SW 1271 (cell line): ENCODE measurements around the gene DEAF1.
"Not testable (repeated sequence)": the region's sequence is repeated elsewhere in the genome, so short reads cannot be mapped to it uniquely, and the experiment has no call there.

Experiments used
- DNase-seq, 2 experiments: peaks; one replicate each; lab custom pipeline; 2025; lab: John Stamatoyannopoulos, UW

DEAF1 gene

DNA sequence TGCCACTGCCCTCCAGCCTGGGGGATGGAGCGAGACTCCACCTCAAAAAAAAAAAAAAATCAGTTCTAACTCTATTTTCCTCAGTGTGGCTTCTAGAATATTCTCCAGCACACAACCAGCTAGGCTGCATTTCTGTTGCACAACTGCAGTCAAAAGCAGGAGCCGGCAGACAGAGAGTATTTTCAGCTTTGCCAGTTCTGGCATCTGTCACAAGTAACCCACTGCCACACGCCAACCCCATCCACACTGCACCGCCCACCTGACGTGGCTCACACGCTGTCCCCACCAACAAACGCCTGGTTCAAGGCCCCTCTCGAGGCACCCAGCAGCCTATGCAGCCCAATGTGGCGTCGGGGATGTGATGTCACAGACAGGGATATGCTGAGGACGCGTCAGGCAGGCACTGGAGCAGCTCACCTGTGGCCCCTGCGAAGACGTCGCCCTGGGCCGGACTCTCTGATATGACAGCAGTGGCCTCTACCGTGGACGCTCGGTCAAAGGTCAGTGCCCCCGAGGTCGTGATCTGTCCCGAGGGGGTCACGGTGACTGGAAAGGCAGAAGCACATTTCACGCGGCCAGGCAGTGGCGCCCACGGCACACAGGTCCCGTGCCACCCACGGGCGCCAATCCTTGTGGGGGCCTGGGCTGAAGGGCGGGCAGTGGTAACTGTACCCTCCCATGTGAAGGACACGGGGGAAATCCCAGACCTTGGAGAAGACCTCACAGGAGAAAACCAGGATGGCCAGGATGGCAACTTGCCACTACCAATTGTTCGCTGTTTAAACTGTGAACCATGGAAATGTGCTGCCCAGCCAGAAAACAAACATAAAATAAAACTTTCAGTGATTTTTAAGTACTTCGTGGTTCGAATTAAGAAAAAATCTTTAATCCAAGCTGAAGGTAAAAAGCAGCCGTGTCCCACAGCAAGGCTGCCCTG lies 15.5 kb downstream of the DEAF1 start:
- no peak for DNase-seq

- DNase-seq = no peak
These were observed 16.7 kb downstream of the DEAF1 start for GRCh38 chr11:678297-678696.

GRCh38 chr11:674406-674805 lies 20.6 kb downstream of the DEAF1 start:
- no peak for DNase-seq

GRCh38 chr11:673866-674265 lies 21.2 kb downstream of the DEAF1 start:
- DNase-seq = no peak

- DNase-seq = no peak
These were observed 29.2 kb downstream of the DEAF1 start for GRCh38 chr11:665704-666281.

DNA sequence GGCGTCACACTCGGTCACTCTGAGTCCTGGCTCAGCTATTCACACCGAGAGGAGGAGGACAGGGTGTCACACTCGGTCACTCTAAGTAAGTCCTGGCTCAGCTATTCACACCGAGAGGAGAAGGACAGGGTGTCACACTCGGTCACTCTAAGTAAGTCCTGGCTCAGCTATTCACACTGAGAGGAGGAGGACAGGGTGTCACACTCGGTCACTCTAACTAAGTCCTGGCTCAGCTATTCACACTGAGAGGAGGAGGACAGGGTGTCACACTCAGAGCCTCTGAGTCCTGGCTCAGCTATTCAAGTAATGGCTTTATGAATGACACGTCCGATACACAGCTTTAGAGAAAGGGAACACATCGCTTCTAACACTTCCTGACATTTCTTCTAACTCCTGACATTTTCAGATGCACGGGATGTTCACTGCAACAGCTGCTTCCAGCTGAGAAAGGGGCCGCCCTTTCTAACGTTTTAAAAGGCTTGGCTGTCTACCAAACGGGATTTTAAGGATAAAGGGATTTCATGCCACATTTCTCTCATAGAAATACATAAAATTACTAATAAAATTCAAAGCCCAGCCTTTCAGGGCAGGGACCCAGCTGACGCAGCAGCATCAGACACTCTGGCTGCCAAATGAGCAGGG lies 29.8 kb downstream of the DEAF1 start:
- no peak for DNase-seq

DNA sequence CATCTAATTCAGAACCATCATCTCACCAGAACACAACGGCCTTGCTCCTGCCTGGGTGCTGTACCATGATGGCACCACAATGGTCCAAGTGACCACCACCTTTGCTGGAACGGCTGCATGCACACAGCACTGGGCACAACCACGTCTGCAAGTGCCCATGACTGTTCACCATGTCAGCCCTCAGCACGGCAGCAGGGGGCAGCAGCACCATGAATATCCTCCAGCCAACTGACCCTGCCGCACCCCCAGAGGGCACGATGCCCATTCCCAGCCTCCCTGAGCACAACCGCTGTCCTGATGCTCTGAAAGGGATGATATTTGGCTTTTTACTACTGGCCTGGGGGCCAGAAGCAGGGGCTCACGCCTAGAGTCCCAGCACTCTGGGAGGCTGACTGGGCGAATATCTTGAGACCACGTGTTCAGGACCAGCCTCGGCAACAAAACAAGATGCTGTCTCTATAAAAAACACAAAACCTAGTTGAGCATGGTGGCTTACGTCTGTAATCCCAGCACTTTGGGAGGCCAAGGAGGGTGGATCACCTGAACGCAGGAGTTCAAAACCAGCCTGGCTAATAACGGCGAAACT lies 32.2 kb downstream of the DEAF1 start:
- DNase-seq = peak in 1 of 2 experiments; percentile 13

DNA sequence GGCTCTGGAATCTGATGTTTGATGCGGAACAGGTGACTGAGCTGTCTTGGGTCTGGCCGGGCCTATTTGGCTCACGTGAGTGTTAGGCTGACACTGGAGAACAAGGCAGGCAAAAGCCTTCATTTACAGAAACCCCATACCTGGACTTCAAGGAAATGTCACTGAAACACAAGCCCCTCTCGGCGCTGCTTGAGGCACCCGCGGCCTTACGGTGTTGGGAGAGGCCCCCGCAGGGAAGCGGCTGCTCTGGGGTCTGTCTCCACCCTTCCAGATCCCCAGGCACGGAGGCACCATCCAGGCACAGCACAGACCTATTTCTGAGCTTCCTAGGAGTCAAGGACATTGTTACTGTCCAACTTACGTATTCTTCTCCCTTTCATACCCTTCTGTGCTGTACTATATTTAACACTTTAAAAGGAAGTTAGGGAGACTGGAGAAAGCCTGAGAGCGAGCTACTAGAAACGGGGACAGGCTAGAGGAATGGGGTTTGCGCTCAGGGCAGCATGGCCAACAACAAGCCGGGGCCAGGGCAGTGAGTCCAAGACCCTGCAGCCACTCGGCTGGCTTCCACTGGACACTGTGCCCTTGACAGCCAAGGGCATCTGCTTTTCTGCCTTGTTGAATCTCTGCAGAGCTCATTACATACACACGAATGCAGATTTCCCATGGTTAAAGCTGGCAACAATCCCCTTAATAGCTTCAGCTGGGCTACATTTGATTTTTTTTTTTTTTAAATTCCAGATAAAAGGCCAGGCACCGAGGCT lies 34.2 kb downstream of the DEAF1 start:
- no peak for DNase-seq

GRCh38 chr11:660281-660680 lies 34.7 kb downstream of the DEAF1 start:
- no peak for DNase-seq

- no peak for DNase-seq
These were observed 35.4 kb downstream of the DEAF1 start for GRCh38 chr11:659532-660085.

- DNase-seq = no peak
These were observed 37.3 kb downstream of the DEAF1 start for GRCh38 chr11:657691-658126.

DNA sequence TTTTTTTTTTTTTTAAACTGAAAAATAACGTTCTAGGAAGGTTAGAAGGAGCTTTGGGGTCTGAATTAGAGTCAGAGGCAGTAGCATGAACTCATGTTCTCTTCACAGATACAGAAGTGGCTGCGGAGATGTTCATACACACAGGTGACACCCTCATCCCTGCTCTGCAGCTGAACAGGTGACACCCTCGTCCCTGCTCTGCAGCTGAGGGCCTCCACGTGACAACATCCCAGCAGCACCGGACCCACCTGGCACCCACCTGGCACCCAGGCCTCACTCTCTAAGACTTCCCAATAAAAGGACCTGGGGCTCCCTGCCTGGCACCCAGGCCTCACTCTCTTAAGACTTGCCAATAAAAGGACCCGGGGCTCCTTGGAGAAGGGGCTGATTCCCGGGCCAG lies 38.2 kb downstream of the DEAF1 start:
- no peak for DNase-seq

DNA sequence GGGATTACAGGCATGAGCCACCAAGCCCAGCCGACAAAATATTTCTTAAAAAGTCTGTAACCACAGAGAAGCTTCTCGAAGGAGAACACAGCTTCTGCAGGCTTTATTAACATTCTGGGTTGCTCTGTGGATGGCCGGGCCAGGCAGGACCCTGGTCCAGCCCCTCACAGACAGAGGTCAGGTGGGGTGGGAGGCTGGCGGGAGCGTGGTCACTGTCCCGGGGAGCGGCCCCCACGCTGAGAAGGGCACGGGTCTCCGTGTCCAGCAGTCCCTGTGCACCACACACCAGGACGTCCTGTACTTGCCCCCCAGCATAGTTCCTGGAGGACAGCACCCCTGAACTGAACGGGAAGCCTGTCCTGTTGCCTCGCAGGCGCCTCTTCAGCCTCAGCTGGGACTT lies 38.6 kb downstream of the DEAF1 start:
- no peak for DNase-seq

DNA sequence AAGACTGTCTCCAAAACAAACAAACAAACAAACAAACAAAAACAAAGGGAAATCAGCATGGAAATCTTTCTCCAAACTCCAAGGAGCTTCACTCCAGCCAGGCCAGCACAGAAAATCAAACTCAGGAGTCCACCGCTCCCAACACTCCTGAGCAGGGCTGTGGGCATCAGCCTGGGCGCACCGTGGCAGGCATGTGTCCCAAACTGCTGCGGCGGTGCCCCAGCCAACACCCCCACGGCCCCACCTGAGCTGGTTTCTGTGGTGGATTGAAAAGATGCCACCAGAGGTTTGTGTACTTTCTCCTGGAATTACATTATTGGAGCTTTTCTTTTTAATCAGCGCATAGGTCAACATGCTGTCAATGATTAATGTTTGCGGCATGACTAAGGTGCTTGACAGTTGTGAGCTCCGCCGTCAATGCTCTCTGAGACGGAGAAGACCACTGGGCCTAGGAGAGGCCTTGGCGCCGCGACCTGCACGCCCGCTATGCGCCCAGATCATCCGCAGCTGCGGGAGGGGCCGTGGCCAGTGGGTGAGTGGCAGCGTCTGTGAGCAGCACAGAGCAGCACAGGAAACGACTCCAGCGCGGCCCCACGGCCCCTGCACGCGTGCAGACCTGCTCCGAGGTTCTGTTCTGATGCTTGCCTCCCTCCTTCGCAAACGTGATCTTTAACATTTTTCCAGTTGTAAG lies 39.8 kb downstream of the DEAF1 start:
- no peak for DNase-seq

DNA sequence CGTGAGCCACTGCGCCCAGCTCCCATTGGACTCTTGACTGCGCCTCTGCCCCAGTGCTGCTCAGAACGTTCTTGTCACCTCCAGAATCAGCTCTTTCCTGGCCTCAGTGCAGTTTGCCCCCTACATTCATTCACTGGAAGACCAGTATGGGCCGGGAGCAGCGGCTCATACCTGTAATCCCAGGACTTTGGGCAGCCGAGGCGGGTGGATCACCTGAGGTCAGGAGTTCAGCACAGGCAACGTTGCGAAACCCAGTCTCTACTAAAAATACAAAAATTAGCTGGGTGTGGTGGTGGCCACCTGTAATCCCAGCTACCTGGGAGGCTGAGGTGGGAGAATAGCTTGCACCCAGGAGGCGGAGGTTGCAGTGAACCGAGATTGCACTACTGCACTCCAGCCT lies 40.6 kb downstream of the DEAF1 start:
- not testable (repeated sequence) for DNase-seq

- no peak for DNase-seq
These were observed 41.2 kb downstream of the DEAF1 start for GRCh38 chr11:653837-654236.

DNA sequence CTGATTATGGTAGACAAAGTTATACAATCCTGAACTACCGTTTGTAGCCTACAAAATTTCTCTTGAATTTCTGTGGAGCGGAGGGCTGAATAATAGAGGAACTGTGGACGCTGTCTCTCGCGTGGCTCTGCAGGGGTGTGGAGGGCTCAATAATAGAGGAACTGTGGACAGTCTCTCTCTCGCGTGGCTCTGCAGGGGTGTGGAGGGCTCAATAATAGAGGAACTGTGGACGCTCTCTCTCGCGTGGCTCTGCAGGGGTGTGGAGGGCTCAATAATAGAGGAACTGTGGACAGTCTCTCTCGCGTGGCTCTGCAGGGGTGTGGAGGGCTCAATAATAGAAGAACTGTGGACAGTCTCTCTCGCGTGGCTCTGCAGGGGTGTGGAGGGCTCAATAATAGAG lies 41.9 kb downstream of the DEAF1 start:
- DNase-seq = not testable (repeated sequence)

GRCh38 chr11:650482-650881 lies 44.5 kb downstream of the DEAF1 start:
- no peak for DNase-seq

- not testable (repeated sequence) for DNase-seq
These were observed 47.3 kb downstream of the DEAF1 start for GRCh38 chr11:647672-648158.

DNA sequence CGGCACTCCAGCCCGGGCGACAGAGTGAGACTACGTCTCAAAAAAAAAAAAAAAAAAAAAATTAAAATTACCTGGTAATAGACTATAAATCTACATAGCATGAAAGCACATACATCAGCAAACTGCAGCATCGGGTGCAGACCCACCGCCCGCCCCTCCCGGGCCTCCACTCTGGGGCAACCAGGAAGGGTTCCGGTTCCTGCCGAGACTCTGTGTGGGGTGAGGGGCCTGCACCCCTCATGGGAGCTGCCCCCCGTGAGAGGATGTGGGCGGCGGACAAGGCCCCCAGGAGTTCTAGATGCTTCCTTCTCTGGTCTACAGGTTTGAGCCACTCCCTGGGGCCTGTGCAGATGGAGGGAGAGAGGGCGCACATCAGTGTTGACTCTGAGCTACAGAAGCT lies 48.8 kb downstream of the DEAF1 start:
- no peak for DNase-seq

GRCh38 chr11:645536-645935 lies 49.5 kb downstream of the DEAF1 start:
- no peak for DNase-seq
